K562 (cell line): Measurements from ENCODE around the gene KCTD18.

ENCODE experiments used
- FOXK2 ChIP-seq, 2 experiments: fragments of 450-650 bp; IDR thresholded peaks in 1 of 2; conservative IDR thresholded peaks in 1 of 2; 2 replicates each; pipeline ENCODE4 v1.6.1; 2016; ENCODE audit warnings: low read depth in 2 of 2, mild to moderate bottlenecking in 1 of 2
- MTA3 ChIP-seq: fragments of 450-650 bp; formaldehyde crosslinking; IDR thresholded peaks from 2 replicates; pipeline ENCODE4 v1.6.1; 2017; ENCODE audit warnings: mild to moderate bottlenecking, borderline replicate concordance
- POLR2A ChIP-seq: fragments of 450-650 bp; conservative IDR thresholded peaks from 2 replicates; pipeline ENCODE4 v1.6.1; 2016
- POLR2AphosphoS5 ChIP-seq: IDR thresholded peaks from 2 replicates; pipeline ENCODE4 v1.6.1; 2011; ENCODE audit warnings: mild to moderate bottlenecking, low read depth, low read length, moderate library complexity; ENCODE audit not compliant: control insufficient read depth, insufficient read depth
- PTBP1 ChIP-seq: fragments of 200-400 bp; formaldehyde crosslinking; IDR thresholded peaks from 2 replicates; pipeline ENCODE4 v1.6.1; 2017; ENCODE audit warnings: low read depth, low read length
- RBM34 ChIP-seq: fragments of 200-400 bp; formaldehyde crosslinking; IDR thresholded peaks from 2 replicates; pipeline ENCODE4 v1.6.1; 2018; ENCODE audit warnings: low read length, borderline replicate concordance; ENCODE audit not compliant: insufficient read depth
- SP1 ChIP-seq: sonication (generic); formaldehyde crosslinking; IDR thresholded peaks from 2 replicates; pipeline ENCODE4 v1.8.1; 2022; ENCODE audit warnings: mild to moderate bottlenecking, missing genetic modification reagents
- XRCC3 ChIP-seq: fragments of 450-650 bp; IDR thresholded peaks from 2 replicates; pipeline ENCODE4 v1.6.1; 2017; ENCODE audit warnings: mild to moderate bottlenecking, moderate library complexity
- ZNF174 ChIP-seq: fragments of 250-450 bp; sonication (Bioruptor Pico); IDR thresholded peaks from 2 replicates; pipeline ENCODE4 v1.4.0; 2020; ENCODE audit warnings: mild to moderate bottlenecking
- ZNF785 ChIP-seq: fragments of 250-450 bp; sonication (Bioruptor Pico); IDR thresholded peaks from 2 replicates; pipeline ENCODE4 v1.4.0; 2020; ENCODE audit warnings: mild to moderate bottlenecking
- TF ChIP-seq, protein P1 (sequence below), 3 experiments: IDR thresholded peaks in 2 of 3; conservative IDR thresholded peaks in 1 of 3; 2 replicates each; pipeline ENCODE4 v1.5.1; 2011 to 2012; ENCODE audit warnings: low read length in 3 of 3, mild to moderate bottlenecking in 3 of 3, control low read depth in 2 of 3, improper control_type of control experiment in 1 of 3, inconsistent platforms in 1 of 3, low read depth in 1 of 3, mixed read lengths in 1 of 3, moderate library complexity in 1 of 3; ENCODE audit not compliant: insufficient read depth in 2 of 3

DNA sequence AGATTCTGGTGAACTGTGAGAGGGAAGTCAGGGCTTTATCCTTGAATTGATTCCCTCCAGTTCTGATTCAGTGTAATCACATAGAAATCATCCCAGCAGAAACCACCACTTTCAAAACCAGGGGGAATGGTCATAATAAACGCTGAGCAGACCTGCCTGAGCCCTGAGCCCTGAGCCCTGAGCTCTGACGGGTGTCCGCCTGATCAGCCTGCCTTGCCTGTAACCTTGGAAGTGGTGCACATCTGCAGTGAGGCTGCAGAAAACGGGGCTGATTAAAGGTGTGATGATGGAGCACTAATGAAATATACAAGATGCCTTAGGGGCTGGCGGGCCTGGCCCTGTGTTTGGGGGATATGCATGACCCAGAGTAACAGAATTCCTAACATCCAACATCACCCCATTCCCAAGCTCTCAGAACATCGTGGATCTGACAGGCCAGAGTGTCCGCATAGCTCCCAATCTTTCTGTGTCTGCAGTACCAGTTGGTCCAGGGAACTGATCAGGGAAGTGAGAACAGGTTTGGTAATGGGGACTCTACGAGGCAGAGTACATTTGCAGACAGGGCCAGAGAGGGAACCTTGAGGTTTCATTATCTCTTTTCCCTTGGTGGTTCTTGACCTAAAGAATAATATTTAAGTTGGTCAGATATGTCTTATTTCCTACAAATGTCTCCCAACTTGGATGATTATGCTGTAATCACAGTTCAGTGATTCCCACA, 37.8 kb downstream of the KCTD18 start:
- no peak for TF ChIP-seq ZNF785 (CRISPR knock-in tag)
- no peak for TF ChIP-seq ZNF174
- TF ChIP-seq POLR2A, result no peak
- TF ChIP-seq RBM34, result no peak
- TF ChIP-seq SP1 (CRISPR knock-in tag), result no peak
- no peak for TF ChIP-seq XRCC3
- no peak for TF ChIP-seq PTBP1
- TF ChIP-seq POLR2AphosphoS5, result no peak
- no peak for TF ChIP-seq MTA3
- TF ChIP-seq FOXK2 (conservative IDR thresholded peaks at IDR 0.05 in 1 of 2, IDR thresholded peaks at IDR 0.05 in 1 of 2; ENCODE audit: low read depth in 2 of 2), result no peak
- TF ChIP-seq, protein P1, sequence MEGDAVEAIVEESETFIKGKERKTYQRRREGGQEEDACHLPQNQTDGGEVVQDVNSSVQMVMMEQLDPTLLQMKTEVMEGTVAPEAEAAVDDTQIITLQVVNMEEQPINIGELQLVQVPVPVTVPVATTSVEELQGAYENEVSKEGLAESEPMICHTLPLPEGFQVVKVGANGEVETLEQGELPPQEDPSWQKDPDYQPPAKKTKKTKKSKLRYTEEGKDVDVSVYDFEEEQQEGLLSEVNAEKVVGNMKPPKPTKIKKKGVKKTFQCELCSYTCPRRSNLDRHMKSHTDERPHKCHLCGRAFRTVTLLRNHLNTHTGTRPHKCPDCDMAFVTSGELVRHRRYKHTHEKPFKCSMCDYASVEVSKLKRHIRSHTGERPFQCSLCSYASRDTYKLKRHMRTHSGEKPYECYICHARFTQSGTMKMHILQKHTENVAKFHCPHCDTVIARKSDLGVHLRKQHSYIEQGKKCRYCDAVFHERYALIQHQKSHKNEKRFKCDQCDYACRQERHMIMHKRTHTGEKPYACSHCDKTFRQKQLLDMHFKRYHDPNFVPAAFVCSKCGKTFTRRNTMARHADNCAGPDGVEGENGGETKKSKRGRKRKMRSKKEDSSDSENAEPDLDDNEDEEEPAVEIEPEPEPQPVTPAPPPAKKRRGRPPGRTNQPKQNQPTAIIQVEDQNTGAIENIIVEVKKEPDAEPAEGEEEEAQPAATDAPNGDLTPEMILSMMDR (IDR thresholded peaks at IDR 0.05 in 2 of 3, conservative IDR thresholded peaks at IDR 0.05 in 1 of 3; ENCODE audit: insufficient read depth in 2 of 3, low read depth in 1 of 3, low read length in 3 of 3), result no peak
